Measurements from ENCODE around the gene KAT8.

Gene KAT8

GRCh38 chr16:31117384-31118222, at the start of gene KAT8:
TSS of gene KAT8 (plus strand) at chr16:31117664. CDS start at chr16:31117682, 18 bp downstream.
- DNase-seq: peak; percentile 100

- no peak for DNase-seq
These were observed 45.6 kb upstream of the KAT8 start for GRCh38 chr16:31071861-31072260.

GRCh38 chr16:31072540-31073141, 44.8 kb upstream of the KAT8 start:
- peak; percentile 62 for DNase-seq

- DNase-seq: peak; percentile 96
These were observed 44.1 kb upstream of the KAT8 start for GRCh38 chr16:31073142-31073969.

GRCh38 chr16:31073970-31074813, 43.3 kb upstream of the KAT8 start, which contains the start of the genes ZNF646 and ZNF668:
TSS of gene ZNF646 (plus strand) at chr16:31074422. CDS start at chr16:31076325, 1,903 bp downstream.
TSS of gene ZNF668 (minus strand) at chr16:31074240. CDS start at chr16:31064459, 9,781 bp downstream.
- DNase-seq: peak; percentile 100

GRCh38 chr16:31074814-31075183, 42.7 kb upstream of the KAT8 start:
- no peak for DNase-seq

GRCh38 chr16:31076319-31076718, 41.1 kb upstream of the KAT8 start:
- DNase-seq: no peak

- no peak for DNase-seq
These were observed 40.4 kb upstream of the KAT8 start for GRCh38 chr16:31077024-31077423.

- peak; percentile 92 for DNase-seq
These were observed 39.7 kb upstream of the KAT8 start for GRCh38 chr16:31077592-31078396.

- DNase-seq: no peak
These were observed 38.7 kb upstream of the KAT8 start for GRCh38 chr16:31078597-31079341.

GRCh38 chr16:31079342-31079944, 38.0 kb upstream of the KAT8 start:
- DNase-seq: peak; percentile 32

- DNase-seq: no peak
These were observed 37.3 kb upstream of the KAT8 start for GRCh38 chr16:31080035-31080629.

GRCh38 chr16:31080756-31081419, 36.6 kb upstream of the KAT8 start:
- no peak for DNase-seq

GRCh38 chr16:31081428-31082351, 35.8 kb upstream of the KAT8 start:
- DNase-seq: no peak

- DNase-seq: no peak
These were observed 35.0 kb upstream of the KAT8 start for GRCh38 chr16:31082368-31083045.

GRCh38 chr16:31083081-31083480, 34.4 kb upstream of the KAT8 start:
- DNase-seq: no peak

GRCh38 chr16:31083556-31083955, 33.9 kb upstream of the KAT8 start:
- DNase-seq: no peak

Measured in hematopoietic multipotent progenitor cell treated with erythropoietin and hydrocortisone succinate and interleukin-3 and kit ligand, for 4 days (in vitro differentiated cells).